Measurements from ENCODE around the gene PEX12.
"Not testable (repeated sequence)": the region's sequence is repeated elsewhere in the genome, so short reads cannot be mapped to it uniquely, and the experiment has no call there.

Gene PEX12

DNA sequence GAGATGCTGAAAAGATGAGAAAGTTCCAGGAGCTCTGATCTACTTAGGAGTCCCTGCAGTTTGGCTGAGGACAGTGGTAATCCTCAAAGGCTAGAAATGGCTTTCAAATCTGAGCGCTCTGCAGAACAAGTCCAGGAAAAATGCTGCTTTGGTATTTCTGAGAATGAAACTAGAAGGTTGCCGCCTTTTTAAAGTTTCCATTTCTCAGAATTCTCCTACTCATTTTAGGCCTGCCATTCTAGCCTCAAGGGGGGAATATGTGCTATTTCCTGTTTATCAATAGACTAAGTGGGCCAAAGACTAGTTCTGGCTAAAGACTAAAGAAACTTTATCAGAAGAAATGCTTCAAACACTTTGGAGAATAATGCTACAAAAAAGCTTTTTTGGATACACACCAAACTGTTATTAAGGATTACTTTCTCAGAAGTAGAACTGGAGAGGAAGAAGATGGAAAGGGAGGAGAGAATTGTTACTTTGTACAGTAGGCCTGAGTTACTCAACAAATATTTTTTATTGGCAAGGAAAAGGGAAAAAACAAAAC lies 40.7 kb downstream of the PEX12 start, which contains the start of gene SLFN12L:
SLFN12L (minus strand) TSS at position 78 of the 541 bp plus-strand sequence. CDS start 15,314 bp downstream, outside the sequence.
- no peak for DNase-seq (ENCODE audit: low read depth in 2 of 2)

- DNase-seq (ENCODE audit: low read depth in 2 of 2) = no peak
Measured at GRCh38 chr17:35536664-35537171, 41.7 kb downstream of the PEX12 start.

- not testable (repeated sequence) for DNase-seq (ENCODE audit: low read depth in 2 of 2)
Measured at GRCh38 chr17:35535406-35535805, 43.0 kb downstream of the PEX12 start.

DNA sequence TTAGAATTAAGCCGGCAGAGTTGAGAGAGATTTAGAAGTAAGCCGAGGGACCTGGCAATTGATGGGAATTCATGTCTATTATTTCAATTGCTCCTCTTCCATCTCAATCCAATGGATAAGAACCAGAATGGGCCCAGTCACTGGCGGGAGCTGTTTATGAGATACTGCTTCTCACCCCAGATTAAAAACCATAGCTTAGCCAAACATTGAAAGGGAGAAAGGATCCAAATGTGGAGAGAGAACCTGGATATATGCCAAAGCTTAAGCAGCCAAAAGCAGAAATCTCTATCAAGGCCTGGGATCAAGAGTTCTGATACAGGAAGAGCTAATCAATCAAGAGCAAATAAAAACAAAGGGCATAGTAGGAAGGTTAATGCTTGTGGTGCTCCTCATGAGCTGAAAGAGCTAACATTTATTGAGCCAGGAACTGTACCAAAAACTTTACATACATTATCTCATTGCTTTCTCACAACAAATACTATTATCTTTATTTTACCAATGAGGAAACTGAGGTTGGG lies 43.7 kb downstream of the PEX12 start:
- DNase-seq (ENCODE audit: low read depth in 2 of 2) = no peak

GRCh38 chr17:35531160-35531559 lies 47.2 kb downstream of the PEX12 start:
- DNase-seq (ENCODE audit: low read depth in 2 of 2) = no peak

DNA sequence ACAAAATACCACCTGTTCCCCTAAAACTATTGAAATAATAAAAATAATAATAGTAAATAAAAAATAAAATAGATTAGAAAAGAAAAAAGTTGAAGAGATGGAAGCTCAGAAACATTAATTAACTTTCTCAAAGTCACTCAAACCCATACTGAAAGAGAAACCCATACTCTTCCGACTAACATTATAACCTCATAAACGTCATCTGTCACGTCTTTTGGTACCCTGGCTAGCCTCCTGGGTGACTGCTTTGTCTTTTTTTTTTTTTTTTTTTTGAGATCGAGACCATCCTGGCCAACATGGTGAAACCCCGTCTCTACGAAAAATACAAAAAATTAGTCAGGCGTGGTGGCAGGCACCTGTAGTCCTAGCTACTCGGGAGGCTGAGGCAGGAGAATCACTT lies 48.5 kb downstream of the PEX12 start:
- DNase-seq (ENCODE audit: low read depth in 2 of 2) = no peak

- DNase-seq (ENCODE audit: low read depth in 2 of 2) = not testable (repeated sequence)
Measured at GRCh38 chr17:35529326-35529725, 49.0 kb downstream of the PEX12 start.

All from stimulated activated CD8-positive, alpha-beta memory T cell treated with anti-CD3 and anti-CD28 coated beads, Interleukin-7, amount 100 ng/mL, for 1 hour (primary cell).